ENCODE results near the gene ENDOG. TPM values are rescaled to one million over a fixed set of nuclear protein-coding genes. Genes with fewer than 3 reads are reported as not detected.

The ENDOG gene
- polyA plus RNA-seq, 4 donors: 12.8 to 79.6 (median 57.1) TPM

DNA sequence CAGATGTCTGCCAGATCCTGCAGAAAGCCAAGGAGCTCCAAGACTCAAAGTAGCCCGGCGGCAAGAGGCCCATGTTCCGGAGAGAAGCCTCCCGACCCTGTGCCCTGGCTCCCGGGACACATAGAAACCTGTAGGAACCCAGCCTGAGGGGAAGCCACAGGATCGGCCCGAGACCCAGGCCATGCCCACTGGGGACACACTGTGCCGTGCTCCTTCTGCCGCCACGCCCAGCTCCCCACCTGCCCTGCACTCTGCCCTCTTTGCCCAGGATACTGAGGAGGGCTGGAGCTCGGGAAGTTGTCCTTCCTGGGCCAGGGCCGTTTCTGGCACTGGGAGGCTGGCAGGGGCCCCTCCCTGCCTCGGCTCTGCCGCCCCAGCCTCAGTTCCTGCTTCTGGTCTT lies 10.5 kb upstream of the ENDOG start:
- FAIRE-seq (no peak), DNase-seq (peak in 1 of 2 donors; percentile 31)
- no peak overlapping the region for H3K4me3 ChIP-seq (ENCODE audit: low read depth in 1 of 3, low read length in 3 of 3)
- H3K9me3 ChIP-seq (ENCODE audit: control insufficient read depth in 2 of 2, insufficient read depth in 1 of 2, low read depth in 1 of 2, low read length in 1 of 2): no peaks in the 10 kb centered on the region
- peaks cover 9 to 67% (median 19%) of the 10 kb centered on the region in 3 donors for H3K36me3 ChIP-seq (ENCODE audit: control insufficient read depth in 3 of 3, insufficient read depth in 2 of 3, low read depth in 1 of 3, low read length in 3 of 3)
- no peak overlapping the region for H3K27ac ChIP-seq (ENCODE audit: low read depth in 1 of 3, low read length in 2 of 3)
- H3K27me3 ChIP-seq (ENCODE audit: control insufficient read depth in 3 of 3, insufficient read depth in 3 of 3, low read length in 3 of 3): no peaks in the 10 kb centered on the region
- WGBS, 3 donors: 54 to 75% (median 62%) methylated on average over 11 to 14 of the region's 14 CpGs
- H3K4me1 ChIP-seq (ENCODE audit: control insufficient read depth in 3 of 3, insufficient read depth in 2 of 3, low read depth in 1 of 3, low read length in 2 of 3): no peaks in the 10 kb centered on the region

DNA sequence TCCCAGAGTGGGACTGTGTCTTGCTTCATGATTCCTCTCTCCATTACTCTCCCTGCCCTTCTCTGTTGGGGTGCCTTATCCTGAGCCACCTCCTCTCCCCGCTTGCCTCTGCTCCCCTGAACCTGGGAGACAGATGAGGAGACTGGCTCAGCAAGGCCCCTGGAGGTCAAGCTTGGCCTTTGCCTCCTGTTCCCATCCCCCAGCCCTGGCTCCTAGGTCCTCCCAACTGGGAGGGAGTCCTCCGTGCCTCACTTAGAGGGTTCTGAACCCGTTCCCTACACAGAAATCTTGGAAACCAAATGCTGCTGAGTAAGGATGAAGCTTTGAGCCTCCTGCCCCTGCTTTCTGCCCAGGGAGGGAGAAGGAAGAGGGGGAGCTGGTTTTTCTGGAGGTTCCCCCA lies 9.8 kb upstream of the ENDOG start:
- Histone ChIP-seq H3K9me3 (ENCODE audit: control insufficient read depth in 2 of 2, insufficient read depth in 1 of 2, low read depth in 1 of 2, low read length in 1 of 2) (no peaks in the 10 kb centered on the region), H3K4me3 (ENCODE audit: low read depth in 1 of 3, low read length in 3 of 3) (no peak overlapping the region), H3K27ac (ENCODE audit: low read depth in 1 of 3, low read length in 2 of 3) (no peak overlapping the region), H3K27me3 (ENCODE audit: control insufficient read depth in 3 of 3, insufficient read depth in 3 of 3, low read length in 3 of 3) (no peaks in the 10 kb centered on the region), H3K36me3 (ENCODE audit: control insufficient read depth in 3 of 3, insufficient read depth in 2 of 3, low read depth in 1 of 3, low read length in 3 of 3) (peaks cover 9 to 60% (median 17%) of the 10 kb centered on the region in 3 donors), H3K4me1 (ENCODE audit: control insufficient read depth in 3 of 3, insufficient read depth in 2 of 3, low read depth in 1 of 3, low read length in 2 of 3) (no peaks in the 10 kb centered on the region)
- FAIRE-seq (no peak), DNase-seq (no peak)
- WGBS, 3 donors: 85 to 91% (median 86%) methylated on average over 3 of the region's 3 CpGs

DNA sequence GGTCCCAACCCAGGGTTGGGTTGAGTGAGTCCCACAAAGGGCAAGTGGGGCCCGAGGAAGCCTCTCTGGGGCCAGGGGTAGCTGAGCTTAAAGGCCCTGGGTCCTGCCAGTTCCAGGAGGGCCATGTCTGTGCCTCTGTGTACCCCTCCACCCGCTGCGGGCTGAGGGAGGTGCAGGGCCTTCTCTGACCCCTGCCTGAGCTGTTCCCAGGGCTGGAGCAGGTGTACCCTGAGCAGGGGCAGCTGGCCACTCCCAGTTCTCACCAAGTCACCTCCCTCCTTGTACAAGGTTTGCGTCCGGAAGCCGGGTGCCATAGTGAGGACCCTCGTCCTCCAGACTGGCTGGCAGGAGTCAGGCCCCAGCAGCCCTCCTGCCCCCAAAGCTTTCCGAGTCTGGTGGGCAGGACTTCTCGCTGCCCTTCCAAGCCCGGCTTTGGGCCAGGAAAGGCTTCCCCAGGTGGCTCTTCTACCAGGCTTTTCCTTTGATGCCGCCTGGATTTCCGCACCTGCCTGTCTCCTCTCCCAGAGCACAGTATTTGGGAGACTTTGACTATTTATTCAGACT lies 9.2 kb upstream of the ENDOG start:
- peaks cover 7 to 54% (median 12%) of the 10 kb centered on the region in 3 donors for H3K36me3 ChIP-seq (ENCODE audit: control insufficient read depth in 3 of 3, insufficient read depth in 2 of 3, low read depth in 1 of 3, low read length in 3 of 3)
- DNase-seq (no peak), FAIRE-seq (no peak)
- WGBS, 3 donors: 94 to 96% (median 95%) methylated on average over 12 of the region's 12 CpGs
- no peaks in the 10 kb centered on the region for H3K9me3 ChIP-seq (ENCODE audit: control insufficient read depth in 2 of 2, insufficient read depth in 1 of 2, low read depth in 1 of 2, low read length in 1 of 2)
- H3K27ac ChIP-seq (ENCODE audit: low read depth in 1 of 3, low read length in 2 of 3): no peak overlapping the region
- no peak overlapping the region for H3K4me3 ChIP-seq (ENCODE audit: low read depth in 1 of 3, low read length in 3 of 3)
- H3K27me3 ChIP-seq (ENCODE audit: control insufficient read depth in 3 of 3, insufficient read depth in 3 of 3, low read length in 3 of 3): no peaks in the 10 kb centered on the region
- H3K4me1 ChIP-seq (ENCODE audit: control insufficient read depth in 3 of 3, insufficient read depth in 2 of 3, low read depth in 1 of 3, low read length in 2 of 3): no peaks in the 10 kb centered on the region

DNA sequence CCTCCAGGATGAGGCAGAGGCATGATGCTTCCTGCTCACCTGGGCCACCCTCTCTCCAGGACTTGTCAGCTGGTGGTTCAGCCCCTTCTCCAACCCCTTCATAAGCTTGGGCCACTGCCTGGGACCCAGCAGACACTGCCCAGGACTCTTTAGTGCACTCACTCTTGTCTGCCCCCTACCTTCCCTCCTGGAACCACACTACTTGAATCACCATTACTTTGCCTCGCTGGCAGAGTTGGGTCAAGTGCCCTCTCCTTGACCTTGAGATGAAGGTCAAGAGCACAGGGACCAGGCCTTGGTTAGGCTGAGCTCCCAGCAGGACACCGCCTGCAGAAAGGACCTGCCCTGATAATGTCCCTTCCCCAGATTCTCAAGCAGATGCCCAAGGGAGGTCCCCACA lies 8.5 kb upstream of the ENDOG start:
- FAIRE-seq (no peak), DNase-seq (no peak)
- no peak overlapping the region for H3K27ac ChIP-seq (ENCODE audit: low read depth in 1 of 3, low read length in 2 of 3)
- 64 to 75% (median 64%) methylated on average over 2 of the region's 2 CpGs for WGBS, 3 donors
- no peaks in the 10 kb centered on the region for H3K9me3 ChIP-seq (ENCODE audit: control insufficient read depth in 2 of 2, insufficient read depth in 1 of 2, low read depth in 1 of 2, low read length in 1 of 2)
- H3K4me3 ChIP-seq (ENCODE audit: low read depth in 1 of 3, low read length in 3 of 3): no peak overlapping the region
- H3K27me3 ChIP-seq (ENCODE audit: control insufficient read depth in 3 of 3, insufficient read depth in 3 of 3, low read length in 3 of 3): no peaks in the 10 kb centered on the region
- no peaks in the 10 kb centered on the region for H3K4me1 ChIP-seq (ENCODE audit: control insufficient read depth in 3 of 3, insufficient read depth in 2 of 3, low read depth in 1 of 3, low read length in 2 of 3)
- peaks cover 7 to 50% (median 12%) of the 10 kb centered on the region in 3 donors for H3K36me3 ChIP-seq (ENCODE audit: control insufficient read depth in 3 of 3, insufficient read depth in 2 of 3, low read depth in 1 of 3, low read length in 3 of 3)

DNA sequence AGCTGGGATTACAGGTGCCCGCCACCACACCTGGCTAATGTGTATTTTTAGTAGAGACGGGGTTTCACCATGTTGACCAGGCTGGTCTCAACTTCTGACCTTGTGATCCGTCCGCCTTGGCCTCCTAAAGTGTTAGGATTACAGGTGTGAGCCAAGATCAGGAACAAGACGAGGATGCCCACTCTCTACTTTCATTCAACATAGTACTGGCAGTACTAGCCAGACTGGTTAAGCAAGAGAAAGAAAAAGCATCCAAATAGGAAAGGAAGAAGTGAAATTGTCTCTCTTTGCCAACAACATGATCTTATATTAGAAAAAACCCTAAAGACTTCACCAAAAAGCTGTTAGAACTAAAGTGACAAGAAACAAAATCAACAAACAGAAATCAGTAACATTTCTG lies 7.4 kb upstream of the ENDOG start:
- DNase-seq: no peak

DNA sequence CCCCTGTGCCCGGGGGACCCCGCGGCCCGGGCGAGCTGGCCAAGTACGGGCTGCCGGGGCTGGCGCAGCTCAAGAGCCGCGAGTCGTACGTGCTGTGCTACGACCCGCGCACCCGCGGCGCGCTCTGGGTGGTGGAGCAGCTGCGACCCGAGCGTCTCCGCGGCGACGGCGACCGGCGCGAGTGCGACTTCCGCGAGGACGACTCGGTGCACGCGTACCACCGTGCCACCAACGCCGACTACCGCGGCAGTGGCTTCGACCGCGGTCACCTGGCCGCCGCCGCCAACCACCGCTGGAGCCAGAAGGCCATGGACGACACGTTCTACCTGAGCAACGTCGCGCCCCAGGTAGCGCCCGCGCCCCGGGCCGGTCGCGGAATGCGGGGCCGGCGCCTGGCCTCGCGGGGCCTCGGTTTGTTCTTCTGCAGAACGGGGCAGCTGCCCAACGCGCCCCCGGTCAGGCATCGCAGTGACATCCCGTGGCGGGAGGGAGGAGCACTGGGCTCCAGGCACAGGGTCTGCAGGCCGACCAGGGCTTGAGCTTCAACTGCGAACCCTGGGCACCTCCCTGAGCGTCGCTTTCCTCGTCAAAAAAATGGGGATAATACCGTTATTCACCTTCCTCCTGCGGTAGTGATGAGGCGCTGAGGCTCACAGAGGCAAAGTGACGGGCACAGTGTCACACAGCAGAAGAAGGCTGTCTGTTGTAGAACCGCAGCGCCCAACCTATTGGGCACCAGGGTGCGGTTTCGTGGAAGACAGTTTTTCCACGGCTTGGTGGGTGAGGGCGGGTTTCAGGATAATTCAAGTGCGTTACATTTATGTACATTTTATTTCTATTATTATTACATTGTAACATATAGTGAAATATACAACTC lies 777 bp downstream of the ENDOG start:
- DNase-seq (peak; percentile 45 to 72), FAIRE-seq (no peak)
- peaks cover 0 to 3% of the 10 kb centered on the region in 2 donors for H3K9me3 ChIP-seq (ENCODE audit: control insufficient read depth in 2 of 2, insufficient read depth in 1 of 2, low read depth in 1 of 2, low read length in 1 of 2)
- H3K27me3 ChIP-seq (ENCODE audit: control insufficient read depth in 3 of 3, insufficient read depth in 3 of 3, low read length in 3 of 3): no peaks in the 10 kb centered on the region
- H3K4me3 ChIP-seq (ENCODE audit: low read depth in 1 of 3, low read length in 3 of 3): peak overlapping the region; percentile 30 to 69 (median 58)
- H3K4me1 ChIP-seq (ENCODE audit: control insufficient read depth in 3 of 3, insufficient read depth in 2 of 3, low read depth in 1 of 3, low read length in 2 of 3): peaks cover 0 to 15% (median 4%) of the 10 kb centered on the region in 3 donors
- H3K27ac ChIP-seq (ENCODE audit: low read depth in 1 of 3, low read length in 2 of 3): peak overlapping the region in 2 of 3 donors; percentile 88
- 6 to 11% (median 7%) methylated on average over 61 to 90 of the region's 90 CpGs for WGBS, 3 donors
- peaks cover 6 to 43% (median 14%) of the 10 kb centered on the region in 3 donors for H3K36me3 ChIP-seq (ENCODE audit: control insufficient read depth in 3 of 3, insufficient read depth in 2 of 3, low read depth in 1 of 3, low read length in 3 of 3)

More for the DNA sequence above, 7.4 kb upstream of the ENDOG start:
- H3K4me3 ChIP-seq (ENCODE audit: low read depth in 1 of 3, low read length in 3 of 3): no peak overlapping the region
- H3K27ac ChIP-seq (ENCODE audit: low read depth in 1 of 3, low read length in 2 of 3): no peak overlapping the region
- no peaks in the 10 kb centered on the region for H3K9me3 ChIP-seq (ENCODE audit: control insufficient read depth in 2 of 2, insufficient read depth in 1 of 2, low read depth in 1 of 2, low read length in 1 of 2)
- WGBS, 3 donors: 80 to 88% (median 83%) methylated on average over 5 of the region's 5 CpGs
- peaks cover 5 to 41% (median 9%) of the 10 kb centered on the region in 3 donors for H3K36me3 ChIP-seq (ENCODE audit: control insufficient read depth in 3 of 3, insufficient read depth in 2 of 3, low read depth in 1 of 3, low read length in 3 of 3)
- H3K27me3 ChIP-seq (ENCODE audit: control insufficient read depth in 3 of 3, insufficient read depth in 3 of 3, low read length in 3 of 3): no peaks in the 10 kb centered on the region
- H3K4me1 ChIP-seq (ENCODE audit: control insufficient read depth in 3 of 3, insufficient read depth in 2 of 3, low read depth in 1 of 3, low read length in 2 of 3): no peaks in the 10 kb centered on the region
- no peak for FAIRE-seq

DNA sequence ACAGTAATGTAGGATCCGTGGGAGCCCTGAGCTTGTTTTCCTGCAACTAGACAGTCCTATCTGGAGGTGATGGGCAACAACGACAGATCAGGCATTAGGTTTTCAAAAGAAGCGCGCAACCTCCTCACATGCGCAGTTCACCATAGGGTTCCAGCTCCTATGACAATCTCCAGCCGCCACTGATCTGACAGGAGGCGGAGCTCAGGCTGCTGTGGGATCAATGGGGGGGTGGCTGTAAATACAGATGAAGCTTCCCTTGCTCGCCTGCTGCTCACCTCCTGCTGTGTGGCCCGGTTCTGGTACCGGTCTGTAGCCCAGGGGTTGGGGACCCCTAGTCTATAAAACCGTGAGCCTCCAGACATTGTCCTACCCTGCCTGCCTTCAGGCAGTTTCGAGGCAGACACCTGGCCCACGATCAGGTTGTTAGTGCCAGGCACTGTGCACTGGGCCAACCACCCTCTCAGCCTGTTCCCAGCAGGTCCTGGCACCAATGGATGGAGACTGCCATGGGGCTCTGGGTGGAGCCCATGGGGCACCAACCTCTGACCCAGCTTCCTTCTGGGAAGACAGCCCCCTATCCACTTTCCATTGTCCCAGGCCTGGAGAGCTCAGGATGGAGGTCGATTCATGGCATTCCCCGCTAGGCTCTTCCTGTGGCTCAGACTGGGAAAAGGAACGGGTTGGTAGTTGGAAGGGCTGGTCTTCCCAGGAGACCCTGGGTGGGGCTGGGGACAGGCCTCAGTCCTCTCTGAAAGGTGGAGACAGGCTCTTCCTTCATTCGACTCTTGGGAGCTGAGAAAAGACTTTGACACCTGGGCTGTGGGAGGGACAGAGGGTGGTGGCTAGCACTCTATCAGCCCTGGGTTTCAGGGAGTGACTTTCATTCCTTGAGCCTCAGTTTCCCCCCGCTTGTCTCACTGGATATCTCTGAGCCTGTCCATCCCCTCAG lies 1.7 kb downstream of the ENDOG start:
- peaks cover 0 to 3% of the 10 kb centered on the region in 2 donors for H3K9me3 ChIP-seq (ENCODE audit: control insufficient read depth in 2 of 2, insufficient read depth in 1 of 2, low read depth in 1 of 2, low read length in 1 of 2)
- H3K36me3 ChIP-seq (ENCODE audit: control insufficient read depth in 3 of 3, insufficient read depth in 2 of 3, low read depth in 1 of 3, low read length in 3 of 3): peaks cover 8 to 52% (median 15%) of the 10 kb centered on the region in 3 donors
- no peaks in the 10 kb centered on the region for H3K27me3 ChIP-seq (ENCODE audit: control insufficient read depth in 3 of 3, insufficient read depth in 3 of 3, low read length in 3 of 3)
- 61 to 70% (median 65%) methylated on average over 18 of the region's 18 CpGs for WGBS, 3 donors
- no peak overlapping the region for H3K27ac ChIP-seq (ENCODE audit: low read depth in 1 of 3, low read length in 2 of 3)
- FAIRE-seq: no peak
- H3K4me3 ChIP-seq (ENCODE audit: low read depth in 1 of 3, low read length in 3 of 3): peak overlapping the region in 1 of 3 donors; percentile 69
- DNase-seq: peak; percentile 45 to 63
- peaks cover 0 to 15% (median 4%) of the 10 kb centered on the region in 3 donors for H3K4me1 ChIP-seq (ENCODE audit: control insufficient read depth in 3 of 3, insufficient read depth in 2 of 3, low read depth in 1 of 3, low read length in 2 of 3)
